Stimulated activated CD4-positive, alpha-beta T cell treated with anti-CD3 and anti-CD28 coated beads, Interleukin-15, amount 100 ng/mL, for 1 hour (primary cell): ENCODE data around the gene FOXP1.

Experiments used
- DNase-seq, 2 donors: peaks; one replicate each; pipeline ENCODE4 v3.0.0-alpha.2; 2020; ENCODE audit warnings: low read depth in 1 of 2, low spot score in 1 of 2

FOXP1 gene

DNA sequence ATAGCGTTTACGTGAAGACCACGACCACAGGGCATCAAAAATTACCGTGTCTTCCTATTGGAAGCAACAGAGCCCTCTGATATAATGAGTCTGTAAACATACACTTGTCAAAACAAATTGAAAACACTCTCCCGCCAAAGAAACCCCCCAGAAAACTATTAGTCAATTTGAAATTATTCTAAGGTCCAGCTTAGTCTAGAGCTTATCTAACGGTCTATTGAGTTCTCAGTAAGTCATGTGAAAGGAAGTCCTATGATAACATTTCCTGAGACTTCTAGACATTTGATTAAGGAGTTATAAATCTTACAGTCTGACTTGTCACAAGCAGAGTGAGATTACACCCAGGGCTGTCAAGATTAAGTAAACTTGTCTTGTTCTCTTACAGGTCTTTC, 356.3 kb downstream of the FOXP1 start:
- DNase-seq, result no peak

DNA sequence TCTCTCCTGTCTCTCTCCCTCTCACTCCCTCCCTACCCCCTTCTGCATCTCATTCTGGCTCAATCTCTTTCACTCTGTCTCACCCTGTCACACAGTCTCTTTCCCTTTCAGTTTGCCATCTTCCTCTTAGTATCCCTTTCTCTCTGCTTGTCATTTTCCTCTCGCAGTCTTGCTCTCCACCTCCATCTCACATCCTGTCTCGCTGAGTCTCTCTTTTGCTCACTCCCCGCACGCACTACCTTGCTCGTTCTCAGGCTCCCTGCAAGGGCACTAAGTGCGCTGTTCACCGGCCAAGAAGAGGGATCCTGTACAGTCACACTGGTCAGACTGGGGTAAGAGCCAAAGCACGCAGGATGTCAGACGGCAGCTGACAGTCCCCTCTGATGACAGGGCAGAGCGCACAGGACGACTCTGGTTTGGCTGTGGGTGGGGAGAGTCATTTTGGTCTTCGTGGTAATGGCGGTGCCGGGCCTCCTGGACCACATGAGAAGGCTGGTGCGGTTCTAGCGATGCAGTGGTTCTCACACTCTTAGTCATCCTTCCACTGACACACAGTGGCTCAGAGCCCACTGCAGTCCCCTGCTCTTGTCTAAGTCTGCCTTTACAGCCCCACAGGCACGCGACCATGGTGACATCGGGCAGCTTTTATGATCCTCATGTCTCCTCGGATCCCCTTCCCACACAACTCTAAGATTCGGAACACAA, 356.8 kb downstream of the FOXP1 start:
- peak; percentile 59 to 70 for DNase-seq

DNA sequence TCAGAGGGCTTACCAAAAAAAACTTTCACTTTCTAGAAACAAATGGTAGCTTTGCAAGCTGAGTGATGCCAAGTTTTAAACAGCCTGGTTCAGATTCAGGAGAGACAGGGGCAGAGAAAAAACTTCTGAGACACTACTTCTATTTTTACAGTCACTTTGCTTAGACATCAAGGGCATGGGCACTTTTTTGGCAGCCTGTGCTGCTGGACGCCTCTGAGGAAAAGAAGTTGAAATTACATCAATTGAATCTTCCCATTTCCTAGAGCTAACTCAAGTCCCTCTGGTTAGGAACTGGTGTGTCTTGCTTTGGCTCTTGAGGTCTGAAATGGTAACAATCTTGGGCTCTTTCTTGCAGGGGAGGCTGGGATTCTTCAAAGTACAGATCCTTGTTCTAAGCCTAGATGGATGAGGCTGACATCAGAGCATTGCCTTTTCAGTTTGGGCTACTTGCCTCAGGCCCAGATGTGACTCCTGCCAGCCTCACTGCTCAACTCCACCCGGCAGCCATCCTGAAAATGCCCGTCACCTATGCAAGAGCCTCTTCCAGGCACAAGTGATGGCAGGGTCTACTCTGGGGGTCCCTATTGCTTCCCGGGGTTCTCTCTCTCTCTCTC, 357.5 kb downstream of the FOXP1 start:
- DNase-seq, result no peak

DNA sequence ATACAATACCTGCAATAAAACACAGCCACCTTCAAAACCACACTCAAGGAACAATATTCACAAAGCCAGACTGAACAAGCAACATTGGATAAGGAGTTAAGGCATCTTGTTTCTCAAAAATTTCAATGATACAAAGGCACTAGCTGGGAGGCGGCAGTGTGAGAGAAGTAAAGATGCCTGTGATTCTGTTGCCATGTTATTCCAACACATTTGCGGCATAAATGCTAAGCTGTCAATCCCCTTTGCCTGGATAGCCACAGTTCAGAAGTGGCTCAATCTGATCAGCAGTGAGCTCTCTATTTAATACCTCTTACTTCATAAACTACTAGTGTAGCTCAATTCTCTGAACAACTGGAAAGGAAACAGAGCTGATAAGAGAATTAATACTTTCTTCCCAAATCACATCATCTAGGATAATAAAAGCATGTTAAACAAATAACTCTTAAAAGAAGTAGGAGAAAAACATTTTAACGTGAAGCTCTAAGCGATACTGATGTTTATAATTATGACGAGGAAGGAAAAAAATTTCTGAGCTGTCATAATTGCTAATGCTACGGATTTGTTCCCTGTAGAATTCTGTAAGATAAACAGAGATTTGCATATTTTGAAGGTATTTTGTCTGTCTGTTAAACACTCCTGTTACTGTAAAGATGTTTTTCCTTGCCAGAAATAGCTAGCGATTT, 358.4 kb downstream of the FOXP1 start:
- no peak for DNase-seq

DNA sequence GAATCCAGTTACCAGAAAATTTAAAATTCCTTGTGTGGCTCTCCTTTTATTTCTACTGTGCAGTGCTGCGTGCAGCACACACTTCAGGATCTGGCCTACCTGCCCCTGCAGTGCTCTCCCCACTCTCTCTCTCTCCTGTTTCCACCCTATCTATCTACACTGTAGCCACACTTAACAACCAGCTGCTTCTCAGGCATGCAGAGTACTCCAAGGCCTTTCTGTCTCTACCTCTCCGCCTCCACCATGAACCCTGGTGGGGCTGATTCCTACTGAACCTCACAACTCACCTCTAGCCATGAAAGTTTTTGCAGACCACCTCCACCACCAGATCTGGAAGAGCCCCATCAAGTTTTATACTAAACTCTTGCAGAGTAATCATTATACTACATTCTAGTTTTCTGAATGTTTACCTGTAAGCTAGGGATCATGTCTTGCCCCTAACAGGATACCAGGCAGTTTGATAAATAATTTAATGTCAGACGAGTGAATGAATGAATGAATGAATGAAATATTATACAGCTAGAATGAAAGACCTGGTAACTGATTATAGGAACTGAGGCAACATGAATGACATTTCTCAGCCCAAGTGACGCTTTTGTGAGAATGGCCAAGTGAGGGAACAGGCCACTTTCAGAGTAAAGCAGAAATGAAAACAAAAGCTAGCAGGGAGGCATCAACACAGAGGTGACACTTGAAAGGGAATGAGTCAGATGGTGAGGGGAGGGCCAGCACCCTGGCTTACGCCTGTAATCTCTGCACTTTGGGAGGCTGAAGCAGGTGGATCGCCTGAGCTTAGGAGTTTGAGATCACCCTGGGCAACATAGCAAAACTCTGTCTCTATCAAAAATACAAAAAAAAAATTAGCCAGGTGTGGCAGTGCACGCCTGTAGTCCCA, 363.5 kb downstream of the FOXP1 start:
- DNase-seq, result peak in 1 of 2 donors; percentile 24

DNA sequence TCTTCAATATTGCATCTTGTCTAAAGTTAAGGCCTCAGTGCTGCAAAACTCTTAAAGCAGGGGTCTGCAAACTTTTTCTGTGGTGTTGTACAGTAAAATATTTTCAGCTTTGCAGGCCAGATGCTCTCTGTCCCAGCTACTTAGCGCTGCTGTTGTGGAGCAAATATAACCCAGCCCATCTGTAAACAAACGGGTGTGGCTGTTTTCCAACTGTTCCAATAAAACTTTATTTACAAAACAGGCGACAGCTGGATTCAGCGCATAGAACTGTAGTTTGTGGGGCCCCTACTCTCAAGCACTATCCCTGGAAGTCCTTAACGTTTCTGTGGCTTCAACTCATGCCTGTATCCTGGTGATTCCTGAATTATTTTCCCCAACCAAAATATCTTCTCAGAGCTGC, 365.0 kb downstream of the FOXP1 start:
- no peak for DNase-seq

DNA sequence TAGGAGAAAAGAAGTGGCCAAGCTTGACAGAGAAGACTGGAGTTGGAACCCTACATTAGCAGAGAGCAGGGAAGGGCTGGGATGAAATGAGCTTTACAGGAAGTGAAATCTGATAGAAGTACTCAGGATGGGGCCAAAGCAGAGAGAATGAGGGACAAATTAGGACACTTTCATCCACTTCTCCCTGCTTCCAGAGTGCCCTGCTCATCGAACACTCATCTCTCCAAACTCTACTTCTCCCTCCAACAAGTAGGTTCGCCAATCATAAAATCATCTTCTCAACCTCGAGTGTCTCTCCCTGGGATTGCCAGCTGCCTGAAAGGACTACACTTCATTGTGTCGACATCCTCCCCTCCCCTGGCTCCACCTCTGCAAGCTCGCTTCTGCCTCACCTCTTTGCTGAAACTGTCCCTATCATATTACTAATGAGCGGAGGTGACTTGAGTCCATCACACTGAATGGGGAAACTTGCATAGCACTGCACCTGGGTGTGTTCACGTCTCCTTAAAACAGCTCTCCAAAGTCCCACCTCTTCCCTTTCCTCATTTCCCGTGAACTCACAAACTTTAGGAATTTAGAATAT, 365.8 kb downstream of the FOXP1 start:
- DNase-seq, result no peak

DNA sequence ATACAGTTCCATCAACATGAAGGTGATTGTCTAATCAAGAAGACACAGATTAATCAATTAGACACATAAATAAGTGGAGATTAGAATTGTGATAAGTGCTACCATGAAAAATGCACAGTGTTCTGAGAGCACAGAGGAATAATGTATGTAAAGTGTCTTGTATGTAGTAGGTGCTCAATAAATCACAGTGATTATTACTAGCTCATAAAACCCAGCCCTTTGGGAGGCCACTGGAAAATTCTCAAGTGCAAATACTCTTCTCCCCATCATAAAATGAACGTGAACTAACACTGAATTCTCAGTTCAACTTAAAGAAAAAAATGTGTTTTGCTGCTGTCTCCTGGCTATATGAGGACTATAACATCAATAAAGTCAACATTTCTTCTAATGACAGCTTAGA, 368.2 kb downstream of the FOXP1 start:
- DNase-seq, result no peak

DNA sequence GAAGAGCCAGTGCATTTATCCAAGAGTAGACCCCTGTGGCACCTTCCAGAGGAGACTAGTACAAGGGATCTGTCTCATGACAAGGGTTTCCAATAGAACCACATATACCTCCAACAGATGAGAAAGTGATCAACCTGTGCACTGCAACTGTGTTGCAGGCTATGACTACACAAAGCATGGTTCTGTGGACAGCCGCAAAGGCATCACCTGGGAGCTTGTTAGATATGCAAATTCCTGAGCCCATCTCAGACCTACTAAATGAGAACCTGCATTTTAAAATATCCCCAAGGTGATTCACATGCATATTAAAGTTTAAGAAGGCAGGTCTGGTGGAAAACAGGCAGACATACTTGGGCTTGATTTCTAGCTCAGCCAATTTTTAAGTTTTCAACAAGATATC, 368.7 kb downstream of the FOXP1 start:
- DNase-seq, result no peak

DNA sequence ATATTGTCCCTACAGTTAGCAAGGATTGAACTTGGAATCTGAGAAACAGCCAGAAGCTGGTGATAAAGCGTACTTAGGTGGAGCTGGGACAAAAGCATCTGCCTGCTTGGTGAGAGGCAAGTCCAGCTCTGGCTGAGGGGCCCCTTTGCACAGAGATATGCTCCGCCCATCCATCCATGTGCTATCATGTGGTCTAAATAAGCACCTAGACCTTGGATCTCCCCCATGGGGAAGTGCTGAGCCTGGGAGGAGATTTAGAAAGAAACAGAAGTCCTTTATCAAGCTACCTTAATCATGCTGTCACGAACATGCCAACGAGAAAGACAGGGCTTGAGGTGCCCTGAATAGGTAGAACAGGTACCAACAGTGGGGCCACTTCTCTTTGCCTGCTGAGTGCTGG, 369.5 kb downstream of the FOXP1 start:
- no peak for DNase-seq

DNA sequence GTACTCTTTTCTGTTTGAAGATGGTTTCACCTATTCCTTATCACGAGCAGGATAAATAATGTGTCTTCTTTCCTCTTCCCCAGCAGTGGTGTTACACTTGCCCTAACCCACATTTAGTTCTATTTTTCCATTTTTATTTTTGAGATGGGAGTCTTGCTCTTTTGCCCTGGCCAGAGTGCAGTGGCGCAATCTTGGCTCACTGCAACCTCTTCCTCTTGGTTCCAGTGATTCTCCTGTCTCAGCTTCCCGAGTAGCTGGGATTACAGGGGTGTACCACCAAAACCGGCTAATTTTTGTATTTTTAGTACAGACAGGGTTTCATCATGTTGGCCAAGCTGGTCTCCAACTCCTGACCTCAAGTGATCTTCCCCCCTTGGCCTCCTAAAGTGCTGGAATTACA, 372.4 kb downstream of the FOXP1 start:
- no peak for DNase-seq

DNA sequence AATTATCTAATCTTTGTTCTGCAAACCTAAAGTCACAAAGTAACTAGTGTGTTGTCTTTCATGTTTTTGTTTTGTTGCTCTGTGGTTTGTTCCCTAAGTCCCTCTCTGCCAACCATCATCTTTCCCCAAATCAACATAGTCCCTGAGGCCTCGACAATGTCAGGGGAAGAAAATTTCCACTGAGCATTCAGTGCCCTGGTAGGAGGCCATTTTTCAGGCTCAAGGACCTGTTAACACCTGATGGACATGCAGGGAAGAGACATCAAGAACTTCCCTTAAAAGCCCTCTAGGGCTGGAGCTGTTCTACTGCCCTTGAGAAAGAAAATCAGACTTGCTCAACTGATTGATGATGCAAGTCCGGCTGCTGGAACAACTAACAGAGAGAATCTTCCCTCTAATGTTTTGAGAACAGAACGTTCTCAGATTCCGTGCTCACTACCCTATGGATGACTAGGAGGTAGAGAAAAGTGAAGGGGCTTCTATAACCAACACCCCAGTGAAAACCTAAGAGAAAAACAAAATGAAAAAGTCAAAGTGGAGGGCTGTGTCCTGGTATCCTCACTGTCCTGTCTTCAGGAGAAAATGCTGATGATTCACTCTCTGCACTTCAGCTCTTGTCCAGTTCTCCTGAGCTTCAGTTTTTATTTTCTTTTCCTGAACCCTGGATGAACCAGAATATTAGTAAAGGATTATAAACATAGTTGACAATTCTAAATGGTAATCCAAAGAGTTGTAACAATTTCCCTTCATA, 373.1 kb downstream of the FOXP1 start:
- no peak for DNase-seq

DNA sequence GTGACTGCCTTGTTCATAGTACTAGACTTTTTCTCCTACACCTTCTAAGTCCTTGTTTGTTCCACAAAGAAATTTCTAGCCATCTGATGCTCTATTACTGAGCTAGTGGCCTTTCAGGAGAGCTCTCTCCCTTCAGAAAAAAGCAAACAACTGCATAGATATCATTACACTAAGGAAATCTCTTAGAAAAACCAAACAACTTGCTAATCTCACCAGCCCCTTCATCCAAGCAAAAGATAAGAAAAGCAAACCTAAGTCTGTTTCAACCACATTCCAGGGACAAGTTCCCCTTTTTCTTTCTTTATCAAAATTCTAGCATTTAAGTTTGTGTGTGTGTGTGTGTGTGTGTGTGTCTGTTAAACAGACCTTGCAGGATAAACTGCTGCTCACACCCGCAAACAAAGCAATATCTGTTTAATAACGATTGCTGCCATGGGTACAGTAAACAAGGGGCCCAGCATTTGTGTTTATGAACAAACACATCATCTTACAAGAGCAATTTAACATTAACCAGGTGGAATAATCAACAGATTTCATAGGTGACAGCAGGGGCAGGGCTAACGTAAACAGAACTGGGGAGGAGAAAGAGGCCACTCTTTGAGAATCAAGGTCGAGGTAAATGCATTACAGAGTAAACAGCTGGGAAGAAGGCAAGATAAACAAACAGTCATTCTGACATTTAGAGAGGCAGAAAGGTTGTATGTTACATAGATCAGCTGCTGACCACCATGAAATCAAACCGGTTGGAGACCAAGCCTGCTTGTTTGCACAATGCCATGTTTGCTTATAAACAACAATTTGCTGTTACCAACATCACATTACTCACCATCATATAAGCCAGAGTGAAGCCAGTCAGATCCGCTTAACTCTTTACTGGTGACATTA, 375.1 kb downstream of the FOXP1 start:
- DNase-seq, result no peak

DNA sequence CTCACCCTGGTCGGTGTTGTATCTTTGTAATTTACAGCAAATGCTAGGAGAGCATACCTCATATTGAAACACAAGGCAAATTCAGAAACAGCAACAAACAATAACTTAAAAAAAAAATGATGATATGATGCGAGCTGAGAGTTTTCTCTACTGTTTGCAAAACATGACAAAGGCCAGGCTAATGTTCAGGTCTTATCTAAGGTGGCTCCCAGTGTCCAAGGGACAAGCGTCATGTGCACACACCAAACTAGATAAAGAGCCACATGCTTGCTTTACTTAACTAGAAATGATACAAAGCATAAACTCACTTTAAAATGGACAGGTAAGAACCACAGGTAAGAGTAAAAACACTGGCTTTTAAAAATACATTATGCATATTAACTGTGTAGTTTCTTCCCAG, 375.9 kb downstream of the FOXP1 start:
- no peak for DNase-seq

DNA sequence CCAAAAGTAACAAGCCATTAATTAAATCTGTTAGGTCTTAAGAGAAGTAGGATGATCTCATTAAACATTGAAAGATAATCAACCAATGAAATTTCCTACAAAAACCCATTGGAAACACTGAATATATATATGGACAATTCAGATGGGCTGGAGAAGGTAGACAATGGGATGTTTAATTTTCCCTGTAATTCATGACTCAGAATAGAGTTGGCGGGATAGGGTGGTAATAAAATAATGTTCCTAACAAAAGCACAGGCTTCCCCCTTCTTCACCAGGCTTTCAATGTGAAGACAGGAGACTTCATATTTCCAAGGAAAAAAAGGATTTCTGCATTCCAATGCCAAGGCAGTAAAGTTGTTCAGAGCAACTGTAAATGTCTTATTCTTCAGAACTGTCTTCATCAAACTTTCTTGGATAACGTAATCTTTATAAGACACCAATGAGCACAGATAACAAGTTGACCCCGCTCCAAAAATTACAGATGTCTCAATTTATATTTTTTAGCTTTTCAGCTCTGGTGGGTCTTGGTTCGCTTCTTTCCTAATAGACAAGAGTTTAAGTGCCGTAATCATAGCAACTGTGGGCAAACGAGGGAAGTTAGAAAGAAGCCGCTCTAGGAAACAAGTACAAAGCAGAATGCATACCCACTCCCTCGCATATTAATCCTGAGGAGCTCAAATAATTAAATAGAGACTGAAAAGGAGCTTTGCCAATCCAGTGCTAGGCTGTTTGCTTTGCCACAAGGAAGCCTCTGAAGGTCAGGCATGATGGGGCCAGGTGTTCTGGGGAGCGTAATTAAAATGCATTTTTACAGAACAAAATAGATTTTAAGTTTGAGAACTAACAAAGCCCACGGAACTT, 377.0 kb downstream of the FOXP1 start:
- DNase-seq, result no peak

DNA sequence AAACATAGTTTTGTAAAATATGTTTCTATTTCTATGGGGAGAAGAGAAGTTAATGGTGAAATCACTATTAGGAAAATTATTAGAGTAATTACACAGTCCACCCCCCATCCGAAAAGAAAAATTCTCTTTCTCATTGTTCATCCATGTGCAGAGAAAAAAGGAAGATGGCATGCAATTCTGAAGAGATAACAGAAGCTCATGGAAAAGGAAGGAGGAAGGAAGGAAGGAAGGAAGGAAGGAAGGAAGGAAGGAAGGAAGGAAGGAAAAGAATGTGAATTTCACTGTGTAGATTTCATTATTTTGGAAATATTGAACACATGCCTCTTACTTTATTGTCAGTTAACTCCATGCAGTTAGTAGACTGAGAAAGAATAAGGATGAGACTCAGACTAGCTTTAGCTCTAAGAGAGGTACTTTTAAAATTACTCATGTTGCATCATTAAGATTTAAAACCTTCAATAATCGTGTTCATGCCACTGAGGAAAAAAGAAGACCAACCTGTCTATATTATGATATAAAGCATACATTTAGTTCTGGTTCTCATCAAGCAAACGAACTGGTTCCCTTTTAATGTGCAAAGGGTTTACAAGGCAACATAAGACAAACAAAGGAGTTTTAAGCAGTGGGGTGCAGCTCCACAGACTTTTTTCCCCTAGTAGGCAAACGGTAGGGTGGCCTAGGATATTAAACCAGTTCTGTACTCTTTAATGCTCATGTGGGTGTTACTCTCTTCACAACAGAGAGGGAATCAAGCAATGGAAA, 379.6 kb downstream of the FOXP1 start:
- no peak for DNase-seq

DNA sequence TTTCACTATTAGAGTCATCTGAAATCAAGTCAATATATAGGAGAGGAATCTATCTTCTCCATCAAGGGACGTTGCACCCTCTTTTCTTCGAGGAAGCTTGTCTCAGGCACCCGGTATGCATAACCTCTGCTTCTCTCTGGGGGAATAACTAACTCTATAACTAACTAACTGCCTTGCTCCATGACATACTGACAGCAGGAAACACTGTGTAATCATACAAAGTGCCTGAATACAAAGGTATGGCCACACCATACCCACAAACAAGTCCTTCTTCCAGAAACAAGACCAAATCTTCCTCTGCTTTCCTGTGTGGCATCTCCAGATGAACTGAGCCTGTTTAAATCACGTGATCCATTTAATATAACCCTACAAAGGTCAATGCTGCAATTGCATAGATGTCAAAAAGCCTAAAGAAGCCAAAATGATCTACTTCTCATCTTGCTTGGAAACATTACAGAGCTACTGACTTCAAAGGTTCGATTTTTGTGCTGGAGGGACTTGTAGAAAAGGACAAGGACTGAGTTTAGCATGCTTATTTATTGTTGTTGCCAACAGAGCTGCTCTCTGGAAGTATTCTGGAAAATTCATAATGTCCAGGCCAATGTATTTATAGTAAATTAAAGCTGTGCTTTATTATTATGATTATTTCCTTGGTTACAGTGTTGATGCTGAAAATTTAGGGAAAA, 380.5 kb downstream of the FOXP1 start:
- no peak for DNase-seq
